Measurements from ENCODE around the gene FASTK. TPM values are rescaled to one million over a fixed set of nuclear protein-coding genes. Genes with fewer than 3 reads are reported as not detected.
A peak's percentile ranks its signal among the peaks of the same experiment; 100 is the strongest.

Gene FASTK
- total RNA-seq, 1 donor from 2014 or later, result 56.1 TPM

GRCh38 chr7:151062111-151062398, 18.6 kb downstream of the FASTK start:
- Histone ChIP-seq H3K4me2 (ENCODE audit: low read length) (peak overlapping the region; percentile 91), H3K36me3 (ENCODE audit: insufficient read depth, low read length) (peaks cover 13% of the 10 kb centered on the region), H3K4me1 (ENCODE audit: insufficient read depth, low read length) (peaks cover 52% of the 10 kb centered on the region), H3K79me2 (ENCODE audit: insufficient read depth, low read length) (peaks cover 53% of the 10 kb centered on the region), H3K27ac (ENCODE audit: low read depth, low read length) (peak overlapping the region; percentile 93), H3K9me3 (ENCODE audit: insufficient read depth, low read depth, low read length) (no peaks in the 10 kb centered on the region), H3K9ac (ENCODE audit: low read length) (peak overlapping the region; percentile 81), H3K27me3 (ENCODE audit: insufficient read depth, low read length) (no peaks in the 10 kb centered on the region), H3K4me3 (ENCODE audit: insufficient read depth, low read depth, low read length) (peak overlapping the region; percentile 80), H4K20me1 (ENCODE audit: insufficient read depth, low read length) (peaks cover 56% of the 10 kb centered on the region), H2AFZ (ENCODE audit: low read depth, low read length) (no peak overlapping the region)
- H3K36me3 Mint-ChIP-seq (ENCODE audit: low read depth, unreplicated experiment), result peaks cover 6% of the 10 kb centered on the region
- peak overlapping the region; percentile 94 for H3K4me3 Mint-ChIP-seq (ENCODE audit: unreplicated experiment)
- FAIRE-seq, result no peak
- peaks cover 21% of the 10 kb centered on the region for H3K4me1 Mint-ChIP-seq (ENCODE audit: low read depth, unreplicated experiment)
- TF ChIP-seq EZH2 (IDR thresholded peaks at IDR 0.05; ENCODE audit: insufficient read depth, low read length) (no peak), CTCF (IDR thresholded peaks at IDR 0.05; ENCODE audit: insufficient read depth, low read depth, low read length) (no peak)
- H3K27me3 Mint-ChIP-seq (ENCODE audit: low read depth, unreplicated experiment), result no peaks in the 10 kb centered on the region
- H3K9me3 Mint-ChIP-seq (ENCODE audit: unreplicated experiment), result no peaks in the 10 kb centered on the region
- no peak for DNase-seq (ENCODE audit: low read depth)
- peak overlapping the region; percentile 60 for H3K27ac Mint-ChIP-seq (ENCODE audit: unreplicated experiment)

- Mint-ChIP-seq H3K27ac (ENCODE audit: unreplicated experiment) (peak overlapping the region; percentile 60), H3K27me3 (ENCODE audit: low read depth, unreplicated experiment) (no peaks in the 10 kb centered on the region), H3K9me3 (ENCODE audit: unreplicated experiment) (no peaks in the 10 kb centered on the region), H3K4me1 (ENCODE audit: low read depth, unreplicated experiment) (peaks cover 26% of the 10 kb centered on the region), H3K4me3 (ENCODE audit: unreplicated experiment) (peak overlapping the region; percentile 94), H3K36me3 (ENCODE audit: low read depth, unreplicated experiment) (peaks cover 4% of the 10 kb centered on the region)
- peak overlapping the region; percentile 81 for H3K9ac ChIP-seq (ENCODE audit: low read length)
- TF ChIP-seq EZH2 (IDR thresholded peaks at IDR 0.05; ENCODE audit: insufficient read depth, low read length) (no peak), CTCF (IDR thresholded peaks at IDR 0.05; ENCODE audit: insufficient read depth, low read depth, low read length) (no peak)
- H4K20me1 ChIP-seq (ENCODE audit: insufficient read depth, low read length), result peaks cover 56% of the 10 kb centered on the region
- no peaks in the 10 kb centered on the region for H3K9me3 ChIP-seq (ENCODE audit: insufficient read depth, low read depth, low read length)
- H3K4me2 ChIP-seq (ENCODE audit: low read length), result peak overlapping the region; percentile 91
- no peak for DNase-seq (ENCODE audit: low read depth)
- peaks cover 54% of the 10 kb centered on the region for H3K4me1 ChIP-seq (ENCODE audit: insufficient read depth, low read length)
- no peaks in the 10 kb centered on the region for H3K27me3 ChIP-seq (ENCODE audit: insufficient read depth, low read length)
- H3K4me3 ChIP-seq (ENCODE audit: insufficient read depth, low read depth, low read length), result peak overlapping the region; percentile 80
- H2AFZ ChIP-seq (ENCODE audit: low read depth, low read length), result no peak overlapping the region
- H3K27ac ChIP-seq (ENCODE audit: low read depth, low read length), result peak overlapping the region; percentile 93
- peaks cover 9% of the 10 kb centered on the region for H3K36me3 ChIP-seq (ENCODE audit: insufficient read depth, low read length)
- peaks cover 53% of the 10 kb centered on the region for H3K79me2 ChIP-seq (ENCODE audit: insufficient read depth, low read length)
- FAIRE-seq, result no peak
These were observed 19.1 kb downstream of the FASTK start for GRCh38 chr7:151061213-151062110.

Measured in astrocyte (in vitro differentiated cells and primary cell).